HG02981 (cell line): ENCODE results near the gene NHSL1.
"Not testable (repeated sequence)": the region's sequence is repeated elsewhere in the genome, so short reads cannot be mapped to it uniquely, and the experiment has no call there.

ENCODE experiments used
- ATAC-seq: cut with Tn5 transposase; IDR thresholded peaks from one replicate; pipeline ENCODE4 v1.9.1; 2021; ENCODE audit warnings: mild to moderate bottlenecking, moderate library complexity; ENCODE audit not compliant: unreplicated experiment

Gene NHSL1

GRCh38 chr6:138430361-138431145, 68.7 kb downstream of the NHSL1 start:
- no peak for ATAC-seq

GRCh38 chr6:138429761-138430160, 69.5 kb downstream of the NHSL1 start:
- no peak for ATAC-seq

- ATAC-seq, result no peak
These were observed 70.2 kb downstream of the NHSL1 start for GRCh38 chr6:138428944-138429598.

GRCh38 chr6:138427701-138428100, 71.6 kb downstream of the NHSL1 start:
- ATAC-seq, result no peak

GRCh38 chr6:138426500-138427123, 72.7 kb downstream of the NHSL1 start:
- no peak for ATAC-seq

- not testable (repeated sequence) for ATAC-seq
These were observed 74.0 kb downstream of the NHSL1 start for GRCh38 chr6:138425256-138425655.

GRCh38 chr6:138424004-138424904, 75.0 kb downstream of the NHSL1 start:
- no peak for ATAC-seq

- ATAC-seq, result no peak
These were observed 76.4 kb downstream of the NHSL1 start for GRCh38 chr6:138422861-138423260.

GRCh38 chr6:138421608-138422007, 77.7 kb downstream of the NHSL1 start:
- ATAC-seq, result no peak

GRCh38 chr6:138421089-138421488, 78.2 kb downstream of the NHSL1 start:
- ATAC-seq, result no peak

- no peak for ATAC-seq
These were observed 78.9 kb downstream of the NHSL1 start for GRCh38 chr6:138420356-138420755.

- no peak for ATAC-seq
These were observed 79.5 kb downstream of the NHSL1 start for GRCh38 chr6:138419766-138420165.

- no peak for ATAC-seq
These were observed 81.1 kb downstream of the NHSL1 start for GRCh38 chr6:138418118-138418742.

GRCh38 chr6:138417493-138418117, 81.7 kb downstream of the NHSL1 start:
- ATAC-seq, result no peak

GRCh38 chr6:138416206-138416605, 83.1 kb downstream of the NHSL1 start:
- ATAC-seq, result no peak

- no peak for ATAC-seq
These were observed 84.2 kb downstream of the NHSL1 start for GRCh38 chr6:138415125-138415524.

- ATAC-seq, result peak; percentile 73
These were observed 88.1 kb downstream of the NHSL1 start for GRCh38 chr6:138410972-138411880.

GRCh38 chr6:138410048-138410735, 89.1 kb downstream of the NHSL1 start:
- no peak for ATAC-seq
